ENCODE data around the gene SLC4A7.
"Not testable (repeated sequence)": the region's sequence is repeated elsewhere in the genome, so short reads cannot be mapped to it uniquely, and the experiment has no call there.

Gene SLC4A7

GRCh38 chr3:27426926-27427325, 57.3 kb downstream of the SLC4A7 start:
- no peak for DNase-seq

GRCh38 chr3:27425896-27426565, 58.2 kb downstream of the SLC4A7 start:
- no peak for DNase-seq

DNA sequence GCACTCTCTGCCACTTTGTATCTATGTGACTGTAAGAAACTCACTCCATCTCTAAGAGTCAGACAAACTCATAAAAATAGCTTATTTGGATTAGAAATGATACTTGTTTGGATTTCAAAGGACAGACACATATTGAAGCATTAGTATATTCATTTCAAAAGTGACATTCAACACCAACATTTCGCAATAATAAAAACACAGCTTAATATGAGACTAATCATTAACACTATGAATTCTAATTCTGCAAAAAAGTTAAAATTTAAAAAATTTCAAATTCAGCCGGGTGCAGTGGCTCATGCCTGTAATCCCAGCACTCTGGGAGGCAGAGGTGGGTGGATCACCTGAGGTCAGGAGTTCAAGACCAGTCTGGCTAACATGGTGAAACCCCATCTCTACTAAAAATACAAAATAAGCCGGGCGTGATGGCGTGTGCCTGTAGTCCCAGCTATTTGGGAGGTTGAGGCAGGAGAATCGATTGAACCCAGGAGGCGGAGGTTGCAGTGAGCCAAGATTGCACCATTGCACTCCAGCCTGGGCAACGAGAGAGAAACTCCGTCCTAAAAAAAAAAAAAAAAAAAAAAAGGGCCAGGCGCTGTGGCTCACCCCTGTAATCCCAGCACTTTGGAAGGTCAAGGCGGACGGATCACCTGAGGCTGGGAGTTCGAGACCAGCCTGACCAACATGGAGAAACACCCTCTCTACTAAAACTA, 59.2 kb downstream of the SLC4A7 start:
- not testable (repeated sequence) for DNase-seq

GRCh38 chr3:27423463-27423862, 60.7 kb downstream of the SLC4A7 start:
- no peak for DNase-seq

- no peak for DNase-seq
Observed at GRCh38 chr3:27422617-27423016, 61.6 kb downstream of the SLC4A7 start.

GRCh38 chr3:27415202-27415601, 69.0 kb downstream of the SLC4A7 start:
- DNase-seq: no peak

GRCh38 chr3:27392950-27393679, 91.1 kb downstream of the SLC4A7 start:
- no peak for DNase-seq

GRCh38 chr3:27392414-27392813, 91.8 kb downstream of the SLC4A7 start:
- not testable (repeated sequence) for DNase-seq

- no peak for DNase-seq
Observed at GRCh38 chr3:27391796-27392195, 92.4 kb downstream of the SLC4A7 start.

DNA sequence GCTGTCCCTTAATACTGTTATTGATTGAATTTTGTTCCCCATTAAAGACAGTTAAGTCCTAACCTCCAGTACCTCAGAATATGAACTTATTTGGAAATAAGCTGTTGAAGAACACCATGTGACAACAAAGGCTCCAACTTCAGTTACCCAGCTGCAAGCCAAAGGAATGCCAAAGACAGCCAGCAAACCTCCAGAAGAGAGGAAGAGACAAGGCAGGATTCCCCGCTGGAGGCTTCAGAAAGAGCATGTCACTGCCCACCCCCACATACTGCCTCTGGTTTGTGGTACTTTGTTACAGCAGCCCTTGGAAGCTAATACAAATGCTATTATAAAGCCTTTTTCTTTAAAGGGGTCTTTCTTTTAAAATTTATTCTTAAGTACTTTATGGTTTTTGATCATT, 96.6 kb downstream of the SLC4A7 start:
- DNase-seq: no peak

- no peak for DNase-seq
Observed at GRCh38 chr3:27385504-27385903, 98.7 kb downstream of the SLC4A7 start.

DNA sequence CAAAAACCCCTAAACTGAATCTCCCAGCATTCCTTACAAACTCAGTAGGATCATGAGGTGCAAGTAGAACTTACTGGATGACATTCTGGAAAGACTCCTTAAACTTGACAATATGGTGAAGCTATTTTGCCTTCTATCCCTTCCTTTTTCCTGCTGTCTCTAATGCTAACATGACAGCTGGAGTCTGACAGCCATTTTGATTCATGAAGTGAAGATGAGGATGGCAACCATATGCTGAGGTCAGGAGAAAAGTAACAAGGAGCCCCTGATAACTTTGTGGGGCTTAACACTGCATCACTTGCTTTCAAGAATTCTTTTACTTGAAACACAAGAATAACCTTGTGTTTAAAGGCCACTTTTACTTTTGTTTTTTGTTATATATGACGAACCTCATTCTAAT, 100.0 kb downstream of the SLC4A7 start:
- no peak for DNase-seq

DNA sequence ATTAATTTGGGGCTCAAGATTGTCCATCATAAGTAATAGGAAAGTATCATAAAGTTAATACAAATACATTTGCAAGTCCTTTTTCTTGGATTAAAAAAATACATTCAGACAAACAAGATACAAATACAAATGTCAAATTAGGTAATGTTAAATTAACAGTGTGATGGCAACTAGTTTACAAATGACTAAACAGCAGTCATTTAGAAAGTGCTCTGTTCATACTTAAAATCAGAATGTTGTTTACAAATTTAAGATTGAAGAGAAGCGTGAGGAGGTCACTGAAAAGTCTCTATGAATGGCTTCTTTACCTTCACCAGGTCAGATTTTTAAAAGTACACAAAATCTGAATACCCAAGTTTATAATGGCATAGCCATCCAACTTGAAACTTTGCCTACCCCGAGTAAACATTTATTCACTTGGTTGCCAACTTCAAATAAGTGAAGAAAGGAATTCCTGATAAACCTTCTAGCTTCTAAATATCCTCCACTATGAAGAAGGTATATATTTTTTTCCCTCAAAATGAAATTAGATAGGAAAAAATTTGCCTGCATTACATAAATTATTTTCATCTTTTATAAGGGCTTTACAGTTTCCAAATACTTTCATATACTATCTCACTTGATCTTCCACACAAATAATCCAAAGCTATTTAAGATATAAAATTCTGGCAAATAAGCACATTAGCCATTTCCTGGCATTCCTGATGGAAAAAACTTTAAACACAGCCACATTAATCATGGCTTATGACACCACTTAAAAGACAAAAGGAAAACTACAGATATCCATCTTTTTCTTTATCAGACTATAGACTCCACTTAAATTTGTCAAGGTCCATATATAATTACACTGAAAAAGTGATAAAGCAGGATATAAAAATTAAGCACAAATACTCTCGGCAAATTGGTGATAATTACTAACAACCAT, 103.5 kb downstream of the SLC4A7 start:
- no peak for DNase-seq

- DNase-seq: no peak
Observed at GRCh38 chr3:27378331-27378730, 105.9 kb downstream of the SLC4A7 start.

DNA sequence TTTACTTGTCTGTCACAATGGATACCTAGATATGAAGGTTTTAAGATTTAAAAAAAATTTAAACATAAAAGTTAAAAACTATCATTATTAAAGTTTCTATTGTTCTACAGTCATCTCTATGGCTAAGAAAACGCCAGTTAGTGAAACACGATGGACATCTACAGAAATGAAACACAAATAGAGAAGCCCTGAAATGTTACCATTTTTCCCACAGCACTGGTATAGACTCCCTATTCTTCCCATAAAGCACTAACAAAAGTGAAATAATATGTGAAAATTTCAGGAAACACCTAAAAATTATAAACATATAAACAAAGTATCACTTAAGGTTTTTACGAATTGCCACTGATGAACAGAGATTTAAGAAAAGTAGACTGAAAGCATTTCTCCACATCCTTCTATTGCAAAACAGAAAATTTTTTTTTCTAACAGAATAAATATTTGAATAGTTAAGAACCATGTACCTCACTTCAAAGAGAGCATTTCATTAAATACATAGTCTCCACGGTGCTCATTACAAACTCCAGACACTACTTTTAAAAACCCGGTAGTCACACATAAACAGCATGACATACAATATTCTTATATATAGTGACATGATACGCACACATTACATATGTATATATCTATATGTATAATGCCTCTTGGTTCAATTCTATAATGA, 107.9 kb downstream of the SLC4A7 start:
- no peak for DNase-seq

GRCh38 chr3:27368831-27369607, 115.2 kb downstream of the SLC4A7 start, which contains the start of gene NEK10:
Gene NEK10 (minus strand): TSS chr3:27369383. CDS start chr3:27352882, 16,501 bp downstream.
- DNase-seq: no peak

- DNase-seq: no peak
Observed at GRCh38 chr3:27366062-27366591, 118.1 kb downstream of the SLC4A7 start.

GRCh38 chr3:27360113-27361078, 123.8 kb downstream of the SLC4A7 start:
- DNase-seq: no peak

DNA sequence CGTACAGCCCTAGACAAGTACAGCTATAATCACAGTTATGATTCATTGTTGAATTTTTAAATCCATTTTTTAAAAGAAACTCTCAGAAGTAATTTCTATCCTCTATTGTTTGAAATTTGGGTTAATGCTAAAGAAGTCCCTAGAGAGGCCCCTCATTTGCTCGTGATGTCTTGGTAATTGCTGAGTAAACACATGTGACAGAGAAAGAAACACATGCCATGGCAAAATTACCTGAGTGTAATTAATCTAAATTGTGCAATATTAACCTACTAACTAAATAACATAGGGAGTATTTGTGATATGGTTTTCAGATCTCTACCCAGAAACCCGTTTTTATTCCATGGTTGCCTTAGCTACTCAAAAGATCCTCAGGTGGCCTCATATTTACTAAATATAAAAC, 125.8 kb downstream of the SLC4A7 start:
- DNase-seq: no peak
